Spleen (tissue), 11 donors: ENCODE measurements around the gene MTPN. TPM values are rescaled to one million over a fixed set of nuclear protein-coding genes. Genes with fewer than 3 reads are reported as not detected.

Experiments
- DNase-seq: peaks from one replicate; pipeline ENCODE4 v3.0.0-alpha.2; 2020
- H3K27ac ChIP-seq, 8 donors: fragments of 200-600 bp; sonication (generic) in 7 of 8; 1 replicate in 4 of 8; 2 replicates in 4 of 8; pipeline versions ENCODE4 v1.5.0 to v1.8.0; 2016 to 2021; ENCODE audit warnings: inconsistent platforms in 4 of 8, mild to moderate bottlenecking in 4 of 8, moderate library complexity in 1 of 8
- H3K27me3 ChIP-seq, 7 donors: fragments of 200-600 bp; sonication (generic) in 6 of 7; replicated peaks in 1 of 7; 1 replicate in 4 of 7; 2 replicates in 3 of 7; pipeline versions ENCODE4 v1.5.0 to v1.8.0; 2016 to 2021; ENCODE audit warnings: inconsistent platforms in 3 of 7, mild to moderate bottlenecking in 1 of 7
- H3K36me3 ChIP-seq, 6 donors: fragments of 200-600 bp; sonication (generic) in 5 of 6; 1 replicate in 4 of 6; 2 replicates in 2 of 6; pipeline versions ENCODE4 v1.5.0 to v1.8.0; 2016 to 2021; ENCODE audit warnings: inconsistent platforms in 2 of 6
- H3K4me1 ChIP-seq, 6 donors: fragments of 200-600 bp; sonication (generic) in 5 of 6; 1 replicate in 3 of 6; 2 replicates in 3 of 6; pipeline versions ENCODE4 v1.5.0 to v1.8.0; 2016 to 2021; ENCODE audit warnings: inconsistent platforms in 3 of 6
- H3K4me3 ChIP-seq, 8 donors: fragments of 200-600 bp; sonication (generic) in 7 of 8; 1 replicate in 4 of 8; 2 replicates in 4 of 8; pipeline versions ENCODE4 v1.5.0 to v1.8.0; 2016 to 2021; ENCODE audit warnings: inconsistent platforms in 4 of 8, mild to moderate bottlenecking in 4 of 8, moderate library complexity in 2 of 8
- H3K9me3 ChIP-seq, 8 donors: fragments of 200-600 bp; sonication (generic) in 7 of 8; 1 replicate in 4 of 8; 2 replicates in 4 of 8; pipeline versions ENCODE4 v1.5.0 to v1.8.0; 2016 to 2021; ENCODE audit warnings: inconsistent platforms in 4 of 8
- POLR2A ChIP-seq, 3 donors: fragments of 450-650 bp; IDR thresholded peaks; one replicate each; pipeline ENCODE4 v1.5.1; 2017; ENCODE audit warnings: antibody characterized with exemption in 3 of 3, mild to moderate bottlenecking in 1 of 3
- POLR2AphosphoS5 ChIP-seq, 3 donors: sonication (generic); formaldehyde crosslinking; IDR thresholded peaks; one replicate each; pipeline ENCODE4 v1.5.1; 2017; ENCODE audit warnings: antibody characterized with exemption in 3 of 3
- WGBS, 5 donors: extraction: QIAGEN DNeasy Blood & Tissue Kit in 3 of 5; methylation state at CpG; one replicate each; pipeline versions ENCODE4 v1.1.5 to v1.1.7; 2013 to 2018; 5-methylcytosine and 5-hydroxymethylcytosine counted together
- intact Hi-C: fragments of 100-400 bp; cut with DNase I; formaldehyde crosslinking; loops from one replicate; pipeline ENCODE4 v1.15.0; 2023; ENCODE audit warnings: low total_unique reads
- polyA plus RNA-seq, 3 donors: library from polyadenylated mRNA; stranded (reverse); fragments of 200-250 nt; gene quantifications; one replicate each; pipeline ENCODE4 v1.2.1, GENCODE V29; 2013
- total RNA-seq, 7 donors: library from RNA; depleted of rRNA in 3 of 7; stranded (reverse); fragments of >200 nt in 3 of 7; fragmentation: NEBNext Ultra II Directional in 4 of 7; extraction: Animal tissue kit (Norgen Biotek cat#: 25700) in 4 of 7; gene quantifications; one replicate each; pipeline versions ENCODE4 v1.1.0 to v1.2.1, GENCODE V29; 2016 to 2021
- TF ChIP-seq, protein P1 (sequence below), 11 experiments: fragments of 200-600 bp in 7 of 11; fragments of 450-650 bp in 4 of 11; sonication (generic) in 4 of 11; IDR thresholded peaks in 8 of 11; conservative IDR thresholded peaks in 3 of 11; 1 replicate in 7 of 11; 2 replicates in 4 of 11; pipeline versions ENCODE4 v1.4.0 to v1.8.0; 2016 to 2021; ENCODE audit warnings: antibody characterized with exemption in 11 of 11, inconsistent platforms in 4 of 11, mild to moderate bottlenecking in 1 of 11
- donor health status: healthy with polysubstance abuse.
- donor health status: DM: no; HTN: no; CAD: no; lungs with moderate emphysema.
- donor health status: DM: no; HTN: no; CAD: no.
- donor health status: Bipolar disorder and iron deficiency.
- donor health status: healthy.
- donor health status: DM: no; HTN: no; CAD: no.
- donor health status: DM: yes; HTN: yes; CAD: no.

MTPN gene
- total and polyA plus RNA-seq, 10 donors, result 43.2 to 192 (median 157) TPM

DNA sequence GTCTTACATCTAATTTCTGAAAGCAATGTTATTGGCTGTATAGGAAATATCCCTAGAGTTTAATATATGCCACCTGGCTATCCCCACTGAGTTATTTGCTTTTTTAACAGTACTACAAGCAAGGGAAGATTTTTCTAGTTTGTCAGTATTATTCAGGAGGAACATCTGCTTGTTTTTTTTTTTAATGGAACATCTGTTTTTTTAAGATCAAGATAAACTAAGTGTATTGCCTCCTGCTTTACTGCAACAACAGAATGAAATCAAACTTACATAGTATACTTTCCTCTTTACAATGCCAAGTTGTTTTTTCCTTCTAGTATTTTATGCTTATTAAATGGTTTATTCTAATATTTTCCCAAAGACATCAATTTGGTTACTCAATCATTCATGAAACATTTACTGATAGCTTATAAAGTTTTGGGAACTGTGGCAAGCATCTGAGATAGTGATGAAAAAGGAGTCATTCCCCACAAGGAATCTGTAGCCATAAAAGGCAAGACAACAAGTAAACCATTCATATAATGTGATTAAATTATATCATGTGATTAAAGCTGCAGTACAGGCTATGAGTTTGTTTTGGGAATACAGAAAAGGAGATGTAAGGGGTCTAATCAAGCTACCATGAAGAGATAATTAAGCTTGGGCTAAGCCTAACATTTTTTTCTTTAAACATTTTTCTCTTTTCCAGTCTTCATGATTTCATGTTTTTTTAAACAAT is 17.4 kb downstream of the MTPN start:
- Histone ChIP-seq H3K4me3 (no peak overlapping the region), H3K36me3 (peaks cover 0 to 38% (median 0%) of the 10 kb centered on the region in 6 donors), H3K27me3 (no peaks in the 10 kb centered on the region), H3K27ac (peak overlapping the region in 1 of 8 donors; percentile 32), H3K9me3 (no peaks in the 10 kb centered on the region), H3K4me1 (peaks cover 15 to 98% (median 72%) of the 10 kb centered on the region in 6 donors)
- TF ChIP-seq POLR2A (IDR thresholded peaks at IDR 0.05), result no peak
- TF ChIP-seq POLR2AphosphoS5 (IDR thresholded peaks at IDR 0.05), result no peak
- TF ChIP-seq, protein P1, sequence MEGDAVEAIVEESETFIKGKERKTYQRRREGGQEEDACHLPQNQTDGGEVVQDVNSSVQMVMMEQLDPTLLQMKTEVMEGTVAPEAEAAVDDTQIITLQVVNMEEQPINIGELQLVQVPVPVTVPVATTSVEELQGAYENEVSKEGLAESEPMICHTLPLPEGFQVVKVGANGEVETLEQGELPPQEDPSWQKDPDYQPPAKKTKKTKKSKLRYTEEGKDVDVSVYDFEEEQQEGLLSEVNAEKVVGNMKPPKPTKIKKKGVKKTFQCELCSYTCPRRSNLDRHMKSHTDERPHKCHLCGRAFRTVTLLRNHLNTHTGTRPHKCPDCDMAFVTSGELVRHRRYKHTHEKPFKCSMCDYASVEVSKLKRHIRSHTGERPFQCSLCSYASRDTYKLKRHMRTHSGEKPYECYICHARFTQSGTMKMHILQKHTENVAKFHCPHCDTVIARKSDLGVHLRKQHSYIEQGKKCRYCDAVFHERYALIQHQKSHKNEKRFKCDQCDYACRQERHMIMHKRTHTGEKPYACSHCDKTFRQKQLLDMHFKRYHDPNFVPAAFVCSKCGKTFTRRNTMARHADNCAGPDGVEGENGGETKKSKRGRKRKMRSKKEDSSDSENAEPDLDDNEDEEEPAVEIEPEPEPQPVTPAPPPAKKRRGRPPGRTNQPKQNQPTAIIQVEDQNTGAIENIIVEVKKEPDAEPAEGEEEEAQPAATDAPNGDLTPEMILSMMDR (IDR thresholded peaks at IDR 0.05 in 8 of 11, conservative IDR thresholded peaks at IDR 0.05 in 3 of 11), result no peak
- no peak for DNase-seq
- intact Hi-C loops, result no loop called here

DNA sequence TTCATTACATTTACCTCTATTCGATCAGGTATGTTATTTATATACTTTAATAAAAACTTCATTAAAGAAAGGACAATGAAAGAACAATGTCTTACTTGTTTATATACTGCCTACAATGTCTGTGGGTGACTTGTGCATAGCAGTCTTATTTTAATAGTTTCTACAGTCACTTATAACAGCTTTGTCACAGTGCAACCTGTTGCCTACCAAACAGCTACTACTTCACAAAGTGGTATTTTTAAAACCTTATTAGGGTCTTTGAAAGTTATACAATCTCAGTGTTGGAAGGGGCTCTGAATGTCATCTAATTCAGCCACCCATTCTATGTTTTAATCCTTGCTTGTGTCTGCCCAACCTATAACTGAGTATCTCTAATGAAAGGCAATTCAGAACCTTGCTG is 19.0 kb downstream of the MTPN start:
- Histone ChIP-seq H3K36me3 (peaks cover 0 to 41% (median 0%) of the 10 kb centered on the region in 6 donors), H3K27ac (no peak overlapping the region), H3K9me3 (no peaks in the 10 kb centered on the region), H3K27me3 (no peaks in the 10 kb centered on the region), H3K4me1 (peaks cover 11 to 98% (median 67%) of the 10 kb centered on the region in 6 donors), H3K4me3 (no peak overlapping the region)
- TF ChIP-seq POLR2AphosphoS5 (IDR thresholded peaks at IDR 0.05), result no peak
- TF ChIP-seq, protein P1 (IDR thresholded peaks at IDR 0.05 in 8 of 11, conservative IDR thresholded peaks at IDR 0.05 in 3 of 11), result no peak
- no peak for TF ChIP-seq POLR2A (IDR thresholded peaks at IDR 0.05)
- WGBS, 5 donors, result 92 to 100% (median 98%) methylated on average over 1 of the region's 1 CpG
- no peak for DNase-seq
- intact Hi-C loops, result no loop called here

DNA sequence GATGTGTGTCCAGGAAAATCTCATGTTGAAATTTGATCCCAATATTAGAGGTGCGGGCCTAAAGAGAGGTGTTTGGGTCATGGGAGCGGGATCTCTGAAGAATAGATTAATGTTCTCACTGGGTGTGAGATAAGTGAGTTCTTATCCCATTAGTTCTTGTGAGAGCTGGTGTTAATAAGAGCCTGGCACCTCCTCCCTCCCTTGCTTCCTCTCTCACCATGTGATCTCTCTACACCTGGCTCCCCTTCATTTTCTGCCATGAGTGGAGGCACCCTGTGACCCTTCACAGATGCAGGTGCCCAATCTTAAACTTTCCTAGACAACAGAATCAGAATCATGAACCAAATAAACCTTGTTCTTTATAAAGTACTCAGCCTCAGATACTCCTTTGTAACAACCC is 19.5 kb downstream of the MTPN start:
- intact Hi-C loops, result no loop called here
- Histone ChIP-seq H3K9me3 (no peaks in the 10 kb centered on the region), H3K27me3 (no peaks in the 10 kb centered on the region), H3K4me1 (peaks cover 10 to 98% (median 65%) of the 10 kb centered on the region in 6 donors), H3K36me3 (peaks cover 0 to 42% (median 0%) of the 10 kb centered on the region in 6 donors), H3K4me3 (no peak overlapping the region), H3K27ac (no peak overlapping the region)
- no peak for DNase-seq
- WGBS, 5 donors, result 95 to 99% (median 98%) methylated on average over 2 of the region's 2 CpGs
- no peak for TF ChIP-seq POLR2A (IDR thresholded peaks at IDR 0.05)
- TF ChIP-seq, protein P1 (IDR thresholded peaks at IDR 0.05 in 8 of 11, conservative IDR thresholded peaks at IDR 0.05 in 3 of 11), result no peak
- TF ChIP-seq POLR2AphosphoS5 (IDR thresholded peaks at IDR 0.05), result no peak

DNA sequence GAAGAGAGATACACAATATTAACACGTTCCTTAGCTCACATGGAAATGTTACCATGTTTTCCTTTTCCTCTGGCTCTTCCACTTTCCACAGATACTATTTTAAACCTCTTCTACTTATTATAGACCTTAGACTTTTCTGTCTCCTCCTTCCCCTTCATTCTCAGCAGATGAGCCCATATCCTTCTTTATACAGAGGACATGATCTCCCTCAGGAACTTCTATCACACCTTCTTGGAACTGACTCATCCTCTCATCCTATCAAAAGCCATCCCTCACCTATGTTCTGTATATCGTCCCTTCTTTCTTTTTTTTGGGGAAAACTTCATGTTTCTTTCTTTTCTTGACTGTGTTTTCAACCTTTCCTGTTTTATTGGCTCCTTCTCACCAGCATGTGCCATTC is 20.8 kb downstream of the MTPN start:
- intact Hi-C loops, result no loop called here
- TF ChIP-seq POLR2A (IDR thresholded peaks at IDR 0.05) (no peak), POLR2AphosphoS5 (IDR thresholded peaks at IDR 0.05) (no peak)
- TF ChIP-seq, protein P1 (IDR thresholded peaks at IDR 0.05 in 8 of 11, conservative IDR thresholded peaks at IDR 0.05 in 3 of 11), result no peak
- no peak for DNase-seq
- Histone ChIP-seq H3K4me3 (no peak overlapping the region), H3K27ac (no peak overlapping the region), H3K27me3 (no peaks in the 10 kb centered on the region), H3K36me3 (peaks cover 0 to 53% (median 7%) of the 10 kb centered on the region in 6 donors), H3K9me3 (no peaks in the 10 kb centered on the region), H3K4me1 (peaks cover 0 to 98% (median 56%) of the 10 kb centered on the region in 6 donors)
- 91 to 98% (median 92%) methylated on average over 2 of the region's 2 CpGs for WGBS, 5 donors
